ENCODE measurements around the gene METTL6. TPM values are rescaled to one million over a fixed set of nuclear protein-coding genes. Genes with fewer than 3 reads are reported as not detected.

METTL6 gene
- total RNA-seq, 4 donors from 2014 or later = 2.6 to 9.6 (median 9.0) TPM

DNA sequence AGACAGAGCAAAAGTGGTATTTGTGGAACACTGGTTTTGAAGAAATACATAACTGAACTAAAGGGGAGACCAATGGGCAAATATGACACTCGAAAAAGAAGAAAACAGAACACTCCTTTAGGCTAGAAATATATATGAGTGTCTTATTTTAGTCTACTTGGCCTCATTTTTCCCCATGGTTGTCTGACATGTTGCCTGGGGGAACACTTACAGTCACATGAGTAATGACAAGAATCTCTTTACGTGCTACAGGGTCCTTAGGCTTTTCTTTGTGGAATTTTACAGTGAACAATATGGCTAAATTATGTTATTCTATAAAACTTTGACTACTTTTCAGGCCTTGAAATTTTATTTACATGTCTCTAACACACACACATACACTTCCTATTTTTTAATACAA lies 17.6 kb downstream of the METTL6 start:
- intact Hi-C loops (cut with DNase I; ENCODE audit: low total_unique reads) (loop anchor here (10.0 kb wide), 1 partner anchor 205 kb away; the partner anchor contains the start of gene CAPN7), in situ Hi-C loops (cut with MboI; ENCODE audit: low pct_ligation_motif_present in 1 of 4, low pct_unique_long_range_greater_than_20kb in 1 of 4, low sequenced_read_pairs in 3 of 4) (loop anchor here in 2 of 4 donors (25.0 kb wide), 1 partner anchor 297 kb away; no protein-coding TSS in a partner anchor)
- H3K27ac ChIP-seq = no peak overlapping the region

DNA sequence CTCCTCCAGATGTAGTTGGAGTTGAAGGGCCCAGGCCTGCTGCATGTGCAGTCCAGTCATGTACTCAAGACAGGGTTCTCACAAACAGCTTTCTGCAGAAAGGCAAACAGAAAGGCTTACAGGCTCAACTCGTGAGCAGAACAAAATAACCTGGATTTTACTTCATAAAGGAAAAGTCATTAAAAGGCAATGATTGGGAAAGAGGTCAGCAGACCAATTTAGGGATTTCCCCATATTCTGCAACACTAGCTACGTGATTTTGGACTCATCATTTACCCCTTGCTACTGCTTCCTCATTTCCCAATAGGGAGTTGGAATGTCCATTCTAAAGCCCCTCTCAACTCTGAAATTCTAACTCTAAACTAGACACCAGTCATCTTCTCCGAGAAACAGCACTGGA lies 18.1 kb downstream of the METTL6 start:
- intact Hi-C loops (cut with DNase I; ENCODE audit: low total_unique reads) = loop anchor here (10.0 kb wide), 1 partner anchor 204 kb away; the partner anchor contains the start of gene CAPN7
- peaks cover 0 to 3% (median 0%) of the 10 kb centered on the region in 4 donors for H3K4me1 ChIP-seq
- no peaks in the 10 kb centered on the region for H3K9me3 ChIP-seq
- in situ Hi-C loops (cut with MboI; ENCODE audit: low pct_ligation_motif_present in 1 of 4, low pct_unique_long_range_greater_than_20kb in 1 of 4, low sequenced_read_pairs in 3 of 4) = loop anchor here in 2 of 4 donors (25.0 kb wide), 1 partner anchor 297 kb away; no protein-coding TSS in a partner anchor
- no peak for TF ChIP-seq EP300 (IDR thresholded peaks at IDR 0.05; ENCODE audit: low read depth)
- WGBS, 2 donors (ENCODE audit: low coverage in 1 of 2) = 88 to 90% methylated on average over 2 to 3 of the region's 3 CpGs
- no peaks in the 10 kb centered on the region for H3K27me3 ChIP-seq
- no peak for DNase-seq
- H3K27ac ChIP-seq = no peak overlapping the region
- peaks cover 0 to 31% (median 11%) of the 10 kb centered on the region in 4 donors for H3K36me3 ChIP-seq
- H3K4me3 ChIP-seq = no peak overlapping the region

More for the DNA sequence above, 17.6 kb downstream of the METTL6 start:
- Histone ChIP-seq H3K9me3 (no peaks in the 10 kb centered on the region), H3K4me1 (peaks cover 0 to 3% (median 0%) of the 10 kb centered on the region in 4 donors), H3K36me3 (peaks cover 0 to 36% (median 14%) of the 10 kb centered on the region in 4 donors), H3K4me3 (no peak overlapping the region), H3K27me3 (no peaks in the 10 kb centered on the region)
- DNase-seq = no peak
- 87 to 95% methylated on average over 2 of the region's 2 CpGs for WGBS, 2 donors (ENCODE audit: low coverage in 1 of 2)
- TF ChIP-seq POLR2AphosphoS5 (IDR thresholded peaks at IDR 0.05) (no peak), EP300 (IDR thresholded peaks at IDR 0.05; ENCODE audit: low read depth) (no peak), POLR2A (IDR thresholded peaks at IDR 0.05) (no peak)
- TF ChIP-seq, protein P1, sequence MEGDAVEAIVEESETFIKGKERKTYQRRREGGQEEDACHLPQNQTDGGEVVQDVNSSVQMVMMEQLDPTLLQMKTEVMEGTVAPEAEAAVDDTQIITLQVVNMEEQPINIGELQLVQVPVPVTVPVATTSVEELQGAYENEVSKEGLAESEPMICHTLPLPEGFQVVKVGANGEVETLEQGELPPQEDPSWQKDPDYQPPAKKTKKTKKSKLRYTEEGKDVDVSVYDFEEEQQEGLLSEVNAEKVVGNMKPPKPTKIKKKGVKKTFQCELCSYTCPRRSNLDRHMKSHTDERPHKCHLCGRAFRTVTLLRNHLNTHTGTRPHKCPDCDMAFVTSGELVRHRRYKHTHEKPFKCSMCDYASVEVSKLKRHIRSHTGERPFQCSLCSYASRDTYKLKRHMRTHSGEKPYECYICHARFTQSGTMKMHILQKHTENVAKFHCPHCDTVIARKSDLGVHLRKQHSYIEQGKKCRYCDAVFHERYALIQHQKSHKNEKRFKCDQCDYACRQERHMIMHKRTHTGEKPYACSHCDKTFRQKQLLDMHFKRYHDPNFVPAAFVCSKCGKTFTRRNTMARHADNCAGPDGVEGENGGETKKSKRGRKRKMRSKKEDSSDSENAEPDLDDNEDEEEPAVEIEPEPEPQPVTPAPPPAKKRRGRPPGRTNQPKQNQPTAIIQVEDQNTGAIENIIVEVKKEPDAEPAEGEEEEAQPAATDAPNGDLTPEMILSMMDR (IDR thresholded peaks at IDR 0.05) = no peak

DNA sequence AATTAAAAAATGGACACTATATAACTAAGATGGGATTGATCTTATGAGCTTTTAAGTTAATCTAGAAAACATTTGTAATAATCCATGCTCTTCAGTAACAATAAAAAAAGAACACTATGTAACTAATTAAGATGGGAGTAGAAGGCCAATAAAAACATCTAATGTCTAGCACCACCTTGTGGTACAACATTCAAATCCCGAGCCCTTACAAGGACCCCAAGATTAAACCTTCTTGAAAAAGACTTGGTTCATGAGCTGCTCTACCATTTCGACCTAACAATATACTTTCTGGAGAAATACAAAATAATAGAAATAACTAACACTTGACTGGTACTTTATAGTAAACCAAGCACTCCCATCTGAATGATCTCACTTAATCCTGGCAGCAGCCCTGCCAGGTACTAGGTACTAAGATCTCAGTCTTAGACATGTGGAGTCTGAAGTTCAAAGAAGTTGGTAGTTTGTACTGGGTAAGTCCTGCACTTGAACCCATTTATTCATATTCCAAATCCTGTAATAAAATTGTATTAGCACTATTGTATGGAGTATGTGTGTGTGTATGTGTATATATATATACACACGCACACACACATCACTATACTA lies 21.8 kb downstream of the METTL6 start:
- Histone ChIP-seq H3K4me3 (no peak overlapping the region), H3K27me3 (no peaks in the 10 kb centered on the region), H3K27ac (no peak overlapping the region), H3K36me3 (peaks cover 0 to 7% (median 1%) of the 10 kb centered on the region in 4 donors), H3K9me3 (no peaks in the 10 kb centered on the region), H3K4me1 (peaks cover 0 to 3% (median 0%) of the 10 kb centered on the region in 4 donors)
- DNase-seq = no peak
- no peak for TF ChIP-seq POLR2AphosphoS5 (IDR thresholded peaks at IDR 0.05)
- TF ChIP-seq, protein P1 (IDR thresholded peaks at IDR 0.05) = peak; percentile 55 to 75 (median 63)
- WGBS, 2 donors (ENCODE audit: low coverage in 1 of 2) = 42 to 50% methylated on average over 2 to 3 of the region's 3 CpGs
- intact Hi-C loops (cut with DNase I; ENCODE audit: low total_unique reads) (loop anchor here (10.0 kb wide), 1 partner anchor 201 kb away; the partner anchor contains the start of gene CAPN7), in situ Hi-C loops (cut with MboI; ENCODE audit: low pct_ligation_motif_present in 1 of 4, low pct_unique_long_range_greater_than_20kb in 1 of 4, low sequenced_read_pairs in 3 of 4) (loop anchor here in 2 of 4 donors (25.0 kb wide), 1 partner anchor 293 kb away; no protein-coding TSS in a partner anchor)

DNA sequence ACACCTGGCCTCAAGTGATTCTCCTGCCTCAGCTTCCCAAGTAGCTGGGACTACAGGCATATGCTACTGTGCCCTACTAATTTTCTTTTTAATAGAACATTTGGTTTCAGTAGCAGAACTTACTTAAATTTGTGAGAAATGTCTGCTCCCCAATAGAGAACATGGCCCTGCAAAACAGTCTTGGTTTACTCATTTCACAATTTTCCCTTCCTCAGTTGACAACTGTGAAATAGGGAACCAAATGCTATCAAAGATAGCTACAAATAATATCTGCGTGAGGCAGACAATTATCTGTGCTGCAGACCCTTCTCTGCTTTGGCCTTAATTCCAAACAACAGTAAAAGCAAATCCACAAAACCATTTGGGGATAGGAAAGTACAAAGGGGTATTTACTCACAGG lies 22.6 kb downstream of the METTL6 start:
- Histone ChIP-seq H3K9me3 (no peaks in the 10 kb centered on the region), H3K27ac (no peak overlapping the region), H3K4me3 (no peak overlapping the region), H3K27me3 (no peaks in the 10 kb centered on the region), H3K4me1 (peaks cover 0 to 3% (median 0%) of the 10 kb centered on the region in 4 donors), H3K36me3 (no peaks in the 10 kb centered on the region)
- no peak for DNase-seq
- 90 to 100% methylated on average over 1 of the region's 1 CpG for WGBS, 2 donors (ENCODE audit: low coverage in 1 of 2)
- intact Hi-C loops (cut with DNase I; ENCODE audit: low total_unique reads) = loop anchor here (10.0 kb wide), 1 partner anchor 200 kb away; the partner anchor contains the start of gene CAPN7
- TF ChIP-seq POLR2A (IDR thresholded peaks at IDR 0.05) (no peak), POLR2AphosphoS5 (IDR thresholded peaks at IDR 0.05) (no peak), EP300 (IDR thresholded peaks at IDR 0.05; ENCODE audit: low read depth) (no peak)
- TF ChIP-seq, protein P1 (IDR thresholded peaks at IDR 0.05) = no peak
- in situ Hi-C loops (cut with MboI; ENCODE audit: low pct_ligation_motif_present in 1 of 4, low pct_unique_long_range_greater_than_20kb in 1 of 4, low sequenced_read_pairs in 3 of 4) = loop anchor here in 2 of 4 donors (5.0 to 25.0 kb wide), 2 partner anchors 202 to 292 kb away; no protein-coding TSS in a partner anchor
